Panc1 (cell line): ENCODE results near the gene HDLBP. TPM values are rescaled to one million over a fixed set of nuclear protein-coding genes. Genes with fewer than 3 reads are reported as not detected.

Experiments used
- ATAC-seq: fragments of 200-7000 bp; cut with Tn5 transposase; 2 replicates; pipeline ENCODE4 v1.9.1; 2020; ENCODE audit warnings: mild to moderate bottlenecking, moderate library complexity
- BruUV-seq: library from RNA; stranded (reverse); fragments of 400-500 nt; replicated peaks from 2 replicates; lab custom pipeline; 2021; lab: Mats Ljungman, UMichigan
- CTCF ChIA-PET: fragments of 300-600 bp; sonication (Branson Sonifier 250); formaldehyde crosslinking; loops from one replicate; lab custom pipeline; 2022; ENCODE audit warnings: antibody characterized with exemption; lab: Charles Lee
- POLR2A ChIA-PET: fragments of 300-600 bp; sonication (Branson Sonifier 250); formaldehyde crosslinking; loops from one replicate; lab custom pipeline; 2022; ENCODE audit warnings: antibody characterized with exemption; lab: Charles Lee
- DNase-seq: peaks from one replicate; pipeline ENCODE4 v3.0.0-alpha.2; 2010; ENCODE audit warnings: low read depth, low spot score
- H3K27ac ChIP-seq: 2 replicates; pipeline ENCODE4 v1.5.1; 2011; ENCODE audit warnings: mild to moderate bottlenecking, low read length, inconsistent platforms
- H3K27me3 ChIP-seq: fragments of 200-500 bp; sonication (Bioruptor generic); 2 replicates; pipeline ENCODE4 v1.6.0; 2014; ENCODE audit warnings: low read length, inconsistent platforms; ENCODE audit not compliant: control insufficient read depth, insufficient read depth
- H3K36me3 ChIP-seq: fragments of 200-500 bp; sonication (Bioruptor generic); 2 replicates; pipeline ENCODE4 v1.5.1; 2014; ENCODE audit warnings: inconsistent platforms, mild to moderate bottlenecking, low read length, moderate library complexity; ENCODE audit not compliant: control insufficient read depth, insufficient read depth
- H3K4me1 ChIP-seq: 2 replicates; pipeline ENCODE4 v1.5.1; 2011; ENCODE audit warnings: inconsistent platforms, mild to moderate bottlenecking, low read length, moderate library complexity; ENCODE audit not compliant: control insufficient read depth, insufficient read depth
- H3K4me3 ChIP-seq, 2 experiments: 2 replicates each; pipeline ENCODE4 v1.5.1; 2011 to 2012; ENCODE audit warnings: low read depth in 2 of 2, low read length in 2 of 2, mild to moderate bottlenecking in 2 of 2, inconsistent platforms in 1 of 2, moderate library complexity in 1 of 2
- H3K9me3 ChIP-seq: fragments of 200-500 bp; sonication (Bioruptor generic); 2 replicates; pipeline ENCODE4 v1.5.1; 2014; ENCODE audit warnings: low read depth, mild to moderate bottlenecking, inconsistent platforms, low read length, moderate library complexity; ENCODE audit not compliant: control insufficient read depth, insufficient read depth
- POLR2AphosphoS5 ChIP-seq: IDR thresholded peaks from 2 replicates; pipeline ENCODE4 v1.6.1; 2012; ENCODE audit warnings: mild to moderate bottlenecking, low read depth, low read length, moderate library complexity
- REST ChIP-seq, 2 experiments: IDR thresholded peaks; 2 replicates each; pipeline ENCODE4 v1.6.1; 2011 to 2012; ENCODE audit warnings: low read depth in 2 of 2, control low read depth in 1 of 2, low read length in 1 of 2, mild to moderate bottlenecking in 1 of 2, moderate library complexity in 1 of 2; ENCODE audit not compliant: insufficient read depth in 1 of 2
- SIN3A ChIP-seq: IDR thresholded peaks from 2 replicates; pipeline ENCODE4 v1.6.1; 2012; ENCODE audit warnings: low read depth, mild to moderate bottlenecking, low read length, moderate library complexity, borderline replicate concordance; ENCODE audit not compliant: insufficient read depth
- TCF7L2 ChIP-seq: IDR thresholded peaks from 2 replicates; pipeline ENCODE4 v1.6.1; 2011; ENCODE audit warnings: mild to moderate bottlenecking, low read depth, low read length, inconsistent platforms
- in situ Hi-C: cut with HindIII; loops from 2 replicates; pipeline ENCODE4 v1.10.0; 2016; ENCODE audit warnings: low sequenced_read_pairs, low pct_unique_long_range_greater_than_20kb
- intact Hi-C: fragments of 100-400 bp; cut with micrococcal nuclease; formaldehyde crosslinking; loops from one replicate; pipeline ENCODE4 v1.10.0; 2022; ENCODE audit not compliant: unreplicated experiment
- total RNA-seq: library from RNA; stranded (reverse); gene quantifications from one replicate; pipeline ENCODE4 v1.2.1, GENCODE V29; 2021; ENCODE audit not compliant: unreplicated experiment
- TF ChIP-seq, protein P1 (sequence below): fragments of 450-650 bp; IDR thresholded peaks from 2 replicates; pipeline ENCODE4 v1.5.1; 2017; ENCODE audit warnings: mild to moderate bottlenecking

HDLBP gene
- total RNA-seq, 1 experiment from 2014 or later: 656 TPM

GRCh38 chr2:241203218-241204009 lies 112.1 kb downstream of the HDLBP start:
- H3K27me3 ChIP-seq: no peaks in the 10 kb centered on the region
- DNase-seq: no peak
- H3K4me1 ChIP-seq: no peaks in the 10 kb centered on the region
- in situ Hi-C loops: no loop called here
- POLR2A ChIA-PET: no interaction called here
- H3K27ac ChIP-seq: no peak overlapping the region
- H3K9me3 ChIP-seq: no peaks in the 10 kb centered on the region
- no peaks in the 10 kb centered on the region for H3K36me3 ChIP-seq
- no peak overlapping the region for H3K4me3 ChIP-seq
- intact Hi-C loops: no loop called here
- no peak for TF ChIP-seq TCF7L2
- TF ChIP-seq, protein P1, sequence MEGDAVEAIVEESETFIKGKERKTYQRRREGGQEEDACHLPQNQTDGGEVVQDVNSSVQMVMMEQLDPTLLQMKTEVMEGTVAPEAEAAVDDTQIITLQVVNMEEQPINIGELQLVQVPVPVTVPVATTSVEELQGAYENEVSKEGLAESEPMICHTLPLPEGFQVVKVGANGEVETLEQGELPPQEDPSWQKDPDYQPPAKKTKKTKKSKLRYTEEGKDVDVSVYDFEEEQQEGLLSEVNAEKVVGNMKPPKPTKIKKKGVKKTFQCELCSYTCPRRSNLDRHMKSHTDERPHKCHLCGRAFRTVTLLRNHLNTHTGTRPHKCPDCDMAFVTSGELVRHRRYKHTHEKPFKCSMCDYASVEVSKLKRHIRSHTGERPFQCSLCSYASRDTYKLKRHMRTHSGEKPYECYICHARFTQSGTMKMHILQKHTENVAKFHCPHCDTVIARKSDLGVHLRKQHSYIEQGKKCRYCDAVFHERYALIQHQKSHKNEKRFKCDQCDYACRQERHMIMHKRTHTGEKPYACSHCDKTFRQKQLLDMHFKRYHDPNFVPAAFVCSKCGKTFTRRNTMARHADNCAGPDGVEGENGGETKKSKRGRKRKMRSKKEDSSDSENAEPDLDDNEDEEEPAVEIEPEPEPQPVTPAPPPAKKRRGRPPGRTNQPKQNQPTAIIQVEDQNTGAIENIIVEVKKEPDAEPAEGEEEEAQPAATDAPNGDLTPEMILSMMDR: no peak
- no peak for TF ChIP-seq REST (IDR thresholded peaks at IDR 0.05; ENCODE audit: insufficient read depth in 1 of 2, low read depth in 2 of 2, low read length in 1 of 2)
- no peak for TF ChIP-seq POLR2AphosphoS5
- TF ChIP-seq SIN3A: no peak
- BruUV-seq: no TSS peak
- CTCF ChIA-PET: no interaction called here
- no peak for ATAC-seq

DNA sequence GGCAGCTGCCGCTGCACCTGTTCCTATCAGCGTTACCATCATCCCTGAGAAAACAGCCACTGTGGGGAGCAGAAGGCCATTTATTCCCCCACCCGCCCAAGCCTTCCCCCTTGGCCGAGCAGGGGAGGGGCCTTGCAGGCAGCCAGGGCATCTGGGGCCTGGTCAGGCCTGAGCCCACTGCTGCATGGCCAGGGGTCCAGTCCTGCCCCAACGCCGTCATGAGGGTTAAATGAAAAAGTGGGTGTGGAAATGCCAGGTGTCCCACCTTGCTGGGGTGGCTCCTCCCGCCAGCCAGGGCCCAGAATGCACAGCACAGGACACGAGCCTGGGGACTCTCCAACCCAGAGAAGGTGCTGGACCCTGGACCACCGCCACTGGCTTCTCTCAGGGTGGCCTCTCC lies 112.8 kb downstream of the HDLBP start:
- in situ Hi-C loops: no loop called here

More for the DNA sequence above, 112.8 kb downstream of the HDLBP start:
- TF ChIP-seq TCF7L2: no peak
- TF ChIP-seq, protein P1: no peak
- no peak for TF ChIP-seq POLR2AphosphoS5
- no peak for TF ChIP-seq REST (IDR thresholded peaks at IDR 0.05; ENCODE audit: insufficient read depth in 1 of 2, low read depth in 2 of 2, low read length in 1 of 2)
- TF ChIP-seq SIN3A: no peak
- no TSS peak for BruUV-seq
- Histone ChIP-seq H3K9me3 (no peaks in the 10 kb centered on the region), H3K4me1 (no peaks in the 10 kb centered on the region), H3K27ac (no peak overlapping the region), H3K36me3 (no peaks in the 10 kb centered on the region), H3K4me3 (no peak overlapping the region), H3K27me3 (no peaks in the 10 kb centered on the region)
- no peak for ATAC-seq
- DNase-seq: no peak
- POLR2A ChIA-PET: no interaction called here
- intact Hi-C loops: no loop called here
- CTCF ChIA-PET: no interaction called here
